HEK293T (cell line): ENCODE results near the gene FNDC11.
"Not testable (repeated sequence)": the region's sequence is repeated elsewhere in the genome, so short reads cannot be mapped to it uniquely, and the experiment has no call there.

Source experiments
- CTCF ChIA-PET: fragments of 350-600 bp; formaldehyde crosslinking; extraction: SDS; loops from one replicate; lab custom pipeline; 2021; ENCODE audit warnings: antibody characterized with exemption, inconsistent platforms; lab: Yijun Ruan, JAX
- POLR2A ChIA-PET: fragments of 350-600 bp; formaldehyde crosslinking; extraction: SDS; loops from one replicate; lab custom pipeline; 2020; ENCODE audit warnings: antibody characterized with exemption, inconsistent platforms; lab: Yijun Ruan, JAX
- DNase-seq: peaks from one replicate; pipeline ENCODE4 v3.0.0; 2012; ENCODE audit warnings: mixed read lengths; ENCODE audit errors: extremely low spot score
- ARNT ChIP-seq: fragments of 450-650 bp; IDR thresholded peaks from 2 replicates; pipeline ENCODE4 v1.6.1; 2017; ENCODE audit warnings: mild to moderate bottlenecking
- BHLHE40 ChIP-seq: fragments of 450-650 bp; IDR thresholded peaks from 2 replicates; pipeline ENCODE4 v1.6.1; 2016; ENCODE audit warnings: mild to moderate bottlenecking, moderate library complexity, borderline replicate concordance
- CTBP1 ChIP-seq: fragments of 450-650 bp; IDR thresholded peaks from 2 replicates; pipeline ENCODE4 v1.6.1; 2016; ENCODE audit warnings: borderline replicate concordance
- ELF4 ChIP-seq: fragments of 450-650 bp; IDR thresholded peaks from 2 replicates; pipeline ENCODE4 v1.6.1; 2017; ENCODE audit warnings: antibody characterized with exemption
- FOXA1 ChIP-seq: fragments of 450-650 bp; IDR thresholded peaks from 2 replicates; pipeline ENCODE4 v1.6.1; 2016; ENCODE audit warnings: mild to moderate bottlenecking
- FOXK2 ChIP-seq: fragments of 450-650 bp; IDR thresholded peaks from 2 replicates; pipeline ENCODE4 v1.6.1; 2016; ENCODE audit warnings: mild to moderate bottlenecking
- FOXM1 ChIP-seq: fragments of 450-650 bp; IDR thresholded peaks from 2 replicates; pipeline ENCODE4 v1.6.1; 2017; ENCODE audit warnings: mild to moderate bottlenecking, borderline replicate concordance
- HDGF ChIP-seq: fragments of 450-650 bp; IDR thresholded peaks from 2 replicates; pipeline ENCODE4 v1.6.1; 2017; ENCODE audit warnings: antibody characterized with exemption, borderline replicate concordance
- L3MBTL2 ChIP-seq: fragments of 450-650 bp; conservative IDR thresholded peaks from 2 replicates; pipeline ENCODE4 v1.6.1; 2016; ENCODE audit warnings: mild to moderate bottlenecking
- LEF1 ChIP-seq: fragments of 450-650 bp; IDR thresholded peaks from 2 replicates; pipeline ENCODE4 v1.6.1; 2017; ENCODE audit warnings: mild to moderate bottlenecking, borderline replicate concordance
- NFRKB ChIP-seq: fragments of 450-650 bp; IDR thresholded peaks from 2 replicates; pipeline ENCODE4 v1.6.1; 2016; ENCODE audit warnings: mild to moderate bottlenecking, moderate library complexity
- PKNOX1 ChIP-seq: fragments of 450-650 bp; IDR thresholded peaks from 2 replicates; pipeline ENCODE4 v1.6.1; 2016
- SP1 ChIP-seq: fragments of 450-650 bp; IDR thresholded peaks from 2 replicates; pipeline ENCODE4 v1.6.1; 2017
- SUZ12 ChIP-seq: fragments of 450-650 bp; IDR thresholded peaks from 2 replicates; pipeline ENCODE4 v1.6.1; 2016; ENCODE audit warnings: mild to moderate bottlenecking
- TARDBP ChIP-seq: fragments of 450-650 bp; IDR thresholded peaks from 2 replicates; pipeline ENCODE4 v1.6.1; 2016
- ZNF384 ChIP-seq: fragments of 450-650 bp; IDR thresholded peaks from 2 replicates; pipeline ENCODE4 v1.6.1; 2016

The FNDC11 gene

GRCh38 chr20:63568170-63568981, 14.4 kb downstream of the FNDC11 start:
- no peak for DNase-seq
- ChIA-PET POLR2A (no interaction called here), CTCF (no interaction called here)
- TF ChIP-seq NFRKB (no peak), LEF1 (no peak), SUZ12 (no peak), ELF4 (no peak)

DNA sequence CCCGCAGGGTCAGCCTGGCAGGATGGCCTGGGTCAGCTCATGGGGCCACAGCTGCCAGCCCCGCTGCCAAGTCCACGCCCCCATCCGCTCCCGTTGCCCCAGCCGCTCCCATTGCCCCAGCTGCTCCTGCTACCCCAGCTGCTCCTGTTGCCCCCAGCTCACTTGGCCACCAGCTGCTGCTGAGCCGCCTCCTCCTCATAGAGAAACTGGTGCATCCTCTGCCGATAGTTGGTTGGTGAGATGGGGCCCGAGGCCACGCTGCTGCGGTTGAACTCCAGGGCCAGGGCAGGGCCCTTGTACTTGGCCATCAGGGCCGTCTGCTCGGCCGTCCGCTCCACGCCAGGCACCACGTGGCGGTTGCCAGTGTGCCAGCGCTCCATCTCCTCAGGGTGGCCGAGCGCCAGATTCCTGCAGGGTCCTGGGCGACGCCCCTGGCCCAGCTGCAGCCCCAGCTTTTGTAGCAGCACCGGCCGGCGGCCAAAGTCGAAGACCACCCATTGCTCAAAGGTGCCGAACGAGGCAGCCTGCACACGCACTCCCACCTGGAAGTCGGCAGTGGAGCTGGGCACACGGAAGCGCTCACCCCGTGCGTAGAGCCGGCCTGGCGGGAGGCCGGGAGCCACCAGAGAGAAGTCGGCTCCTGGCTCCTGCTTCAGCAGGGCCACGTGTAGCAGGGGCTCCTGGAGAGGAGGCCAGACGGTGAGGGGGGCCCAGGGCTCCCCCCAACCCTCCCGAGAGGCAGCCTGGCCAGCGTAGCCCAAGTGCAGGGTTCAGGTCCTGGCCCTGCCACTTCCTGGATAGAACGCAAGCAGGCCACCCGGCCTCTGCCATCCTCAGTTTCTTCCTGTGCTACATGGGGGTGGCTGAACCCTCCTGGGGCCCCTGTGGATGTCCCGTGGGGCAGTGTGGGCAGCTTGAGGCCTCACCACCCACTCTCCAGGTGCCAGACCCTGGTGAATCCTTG, 15.3 kb downstream of the FNDC11 start:
- POLR2A ChIA-PET, result no interaction called here
- CTCF ChIA-PET, result no interaction called here
- TF ChIP-seq CTBP1, result no peak
- no peak for TF ChIP-seq ARNT
- no peak for TF ChIP-seq SUZ12
- no peak for TF ChIP-seq BHLHE40
- no peak for TF ChIP-seq L3MBTL2
- TF ChIP-seq FOXM1, result no peak
- TF ChIP-seq TARDBP, result no peak
- TF ChIP-seq PKNOX1, result no peak
- TF ChIP-seq FOXA1, result no peak
- TF ChIP-seq ELF4, result no peak
- TF ChIP-seq LEF1, result no peak
- no peak for DNase-seq

DNA sequence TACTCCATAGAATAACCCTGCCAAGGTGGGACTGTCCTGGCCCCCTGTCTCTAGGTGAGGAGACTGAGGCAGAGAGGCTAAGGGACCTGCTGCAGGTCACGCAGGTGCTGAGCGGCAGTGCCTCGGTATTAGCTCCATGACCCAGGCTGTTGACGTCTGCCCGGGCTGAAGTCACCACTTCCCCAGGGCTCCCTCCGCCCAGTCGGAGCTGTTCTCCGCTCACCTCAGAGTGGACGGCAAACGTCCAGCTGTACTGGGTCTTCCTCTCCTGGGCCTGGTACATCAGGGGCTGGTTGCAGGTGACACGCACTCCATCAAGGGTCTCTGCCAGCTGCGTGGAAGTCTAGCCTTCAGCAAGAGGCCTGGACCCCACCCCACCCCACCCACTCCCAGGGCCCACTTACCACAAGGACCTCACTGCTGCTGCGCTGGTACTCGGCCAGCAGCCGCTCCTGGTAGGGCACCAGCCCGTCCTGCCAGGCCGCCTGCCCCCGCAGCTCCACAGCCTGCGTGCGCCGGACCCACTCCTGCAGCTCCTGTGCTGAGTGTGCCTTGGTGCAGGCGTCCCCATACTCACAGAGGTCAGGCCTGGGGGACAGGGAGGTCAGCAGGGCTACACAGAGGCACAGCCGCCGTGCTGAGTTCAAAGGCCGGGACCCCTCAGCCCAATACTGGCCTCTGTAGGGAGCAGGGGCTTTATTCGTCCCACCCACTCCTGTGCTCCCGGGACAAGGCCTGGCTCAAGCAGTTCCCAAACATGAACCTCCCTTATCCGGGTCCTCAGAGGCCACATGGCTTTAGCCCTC, 16.5 kb downstream of the FNDC11 start:
- TF ChIP-seq CTBP1, result no peak
- CTCF ChIA-PET, result no interaction called here
- no peak for DNase-seq
- POLR2A ChIA-PET, result no interaction called here

GRCh38 chr20:63571087-63571478, 17.1 kb downstream of the FNDC11 start:
- CTCF ChIA-PET, POLR2A ChIA-PET, DNase-seq: not testable (repeated sequence)

- CTCF ChIA-PET, result no interaction called here
- DNase-seq, result no peak
- TF ChIP-seq ARNT, result no peak
- TF ChIP-seq FOXM1, result no peak
- POLR2A ChIA-PET, result interaction anchor here (0.8 to 1.0 kb wide), 2 partner anchors 44 to 51 kb away, joined by 3 read pairs; no protein-coding TSS in a partner anchor
Measured at GRCh38 chr20:63572071-63572787, 18.3 kb downstream of the FNDC11 start.

GRCh38 chr20:63572788-63573646, 19.1 kb downstream of the FNDC11 start:
- peak; percentile 31 for DNase-seq
- CTCF ChIA-PET, result no interaction called here
- TF ChIP-seq LEF1 (no peak), ZNF384 (no peak), SUZ12 (no peak), NFRKB (no peak), FOXA1 (no peak), SP1 (no peak)
- POLR2A ChIA-PET, result interaction anchor here (1.2 to 2.0 kb wide), 4 partner anchors 23 to 135 kb away, joined by 3 to 8 read pairs (median 4); partner anchors contain the start of genes ARFRP1 and ZGPAT

GRCh38 chr20:63573647-63574131, 19.7 kb downstream of the FNDC11 start:
- ChIA-PET POLR2A (interaction anchor here (0.9 to 2.0 kb wide), 9 partner anchors 9 to 135 kb away, joined by 3 to 10 read pairs (median 5); partner anchors contain the start of genes ARFRP1, RTEL1 and ZGPAT), CTCF (no interaction called here)
- TF ChIP-seq HDGF (no peak), FOXK2 (no peak), ARNT (no peak), TARDBP (no peak), L3MBTL2 (no peak), FOXA1 (no peak), LEF1 (no peak), CTBP1 (no peak), ZNF384 (no peak), BHLHE40 (no peak), PKNOX1 (no peak), FOXM1 (no peak), SUZ12 (no peak), SP1 (no peak), NFRKB (no peak), ELF4 (no peak)
- DNase-seq, result no peak
